HEK293 (cell line): ENCODE measurements around the gene ADM.
A peak's percentile ranks its signal among the peaks of the same experiment; 100 is the strongest.

Experiments
- CTCF ChIP-seq: fragments of 450-650 bp; formaldehyde crosslinking; IDR thresholded peaks from 2 replicates; pipeline ENCODE4 v1.5.1; 2016; ENCODE audit warnings: missing biosample characterization, missing genetic modification characterization
- GLIS1 ChIP-seq: fragments of 450-650 bp; formaldehyde crosslinking; IDR thresholded peaks from 2 replicates; pipeline ENCODE4 v1.5.1; 2016; ENCODE audit warnings: missing biosample characterization, missing genetic modification characterization
- GLIS2 ChIP-seq: fragments of 450-650 bp; formaldehyde crosslinking; IDR thresholded peaks from 2 replicates; pipeline ENCODE4 v1.5.1; 2016; ENCODE audit warnings: missing biosample characterization, missing genetic modification characterization
- HOXA7 ChIP-seq: sonication (generic); formaldehyde crosslinking; IDR thresholded peaks from 2 replicates; pipeline ENCODE4 v1.8.1; 2022; ENCODE audit warnings: missing genetic modification reagents, borderline replicate concordance
- KLF10 ChIP-seq: fragments of 450-650 bp; IDR thresholded peaks from 2 replicates; pipeline ENCODE4 v1.5.1; 2018; ENCODE audit warnings: missing biosample characterization, mild to moderate bottlenecking, missing genetic modification characterization
- KLF16 ChIP-seq: fragments of 450-650 bp; formaldehyde crosslinking; IDR thresholded peaks from 2 replicates; pipeline ENCODE4 v1.5.1; 2017; ENCODE audit warnings: missing biosample characterization, missing genetic modification characterization
- YY1 ChIP-seq: fragments of 450-650 bp; formaldehyde crosslinking; IDR thresholded peaks from 2 replicates; pipeline ENCODE4 v1.5.1; 2018; ENCODE audit warnings: missing biosample characterization, missing genetic modification characterization
- ZBTB21 ChIP-seq: fragments of 450-650 bp; formaldehyde crosslinking; IDR thresholded peaks from 2 replicates; pipeline ENCODE4 v1.5.1; 2017; ENCODE audit warnings: missing biosample characterization, missing genetic modification characterization
- ZFP69B ChIP-seq: fragments of 450-650 bp; formaldehyde crosslinking; IDR thresholded peaks from 2 replicates; pipeline ENCODE4 v1.5.1; 2016; ENCODE audit warnings: missing biosample characterization, missing genetic modification characterization
- ZNF169 ChIP-seq: fragments of 450-650 bp; formaldehyde crosslinking; IDR thresholded peaks from 2 replicates; pipeline ENCODE4 v1.5.1; 2016; ENCODE audit warnings: missing biosample characterization, missing genetic modification characterization
- ZNF354C ChIP-seq: fragments of 450-650 bp; formaldehyde crosslinking; IDR thresholded peaks from 2 replicates; pipeline ENCODE4 v1.5.1; 2016; ENCODE audit warnings: missing biosample characterization, missing genetic modification characterization, low read depth, borderline replicate concordance
- ZNF514 ChIP-seq: fragments of 450-650 bp; formaldehyde crosslinking; IDR thresholded peaks from 2 replicates; pipeline ENCODE4 v1.5.1; 2016; ENCODE audit warnings: missing biosample characterization, missing genetic modification characterization
- ZNF544 ChIP-seq: fragments of 450-650 bp; formaldehyde crosslinking; IDR thresholded peaks from 2 replicates; pipeline ENCODE4 v1.5.0; 2017; ENCODE audit warnings: missing biosample characterization, missing genetic modification characterization
- ZNF645 ChIP-seq: fragments of 450-650 bp; formaldehyde crosslinking; IDR thresholded peaks from 2 replicates; pipeline ENCODE4; 2016; ENCODE audit warnings: missing biosample characterization, missing genetic modification characterization
- ZNF776 ChIP-seq: fragments of 450-650 bp; formaldehyde crosslinking; IDR thresholded peaks from 2 replicates; pipeline ENCODE4 v1.5.0; 2017; ENCODE audit warnings: missing biosample characterization, missing genetic modification characterization, borderline replicate concordance
- TF ChIP-seq, protein P1 (sequence below): fragments of 450-650 bp; formaldehyde crosslinking; IDR thresholded peaks from 2 replicates; pipeline ENCODE4 v1.5.1; 2016; ENCODE audit warnings: missing biosample characterization, missing genetic modification characterization, low read depth
- TF ChIP-seq, protein P2 (sequence below): fragments of 450-650 bp; formaldehyde crosslinking; IDR thresholded peaks from 2 replicates; pipeline ENCODE4 v1.5.1; 2017; ENCODE audit warnings: missing biosample characterization, missing genetic modification characterization
- TF ChIP-seq, protein P3 (sequence below): fragments of 450-650 bp; formaldehyde crosslinking; IDR thresholded peaks from 2 replicates; pipeline ENCODE4 v1.5.1; 2016; ENCODE audit warnings: missing biosample characterization, missing genetic modification characterization, borderline replicate concordance
- TF ChIP-seq, protein P4 (sequence below): fragments of 450-650 bp; IDR thresholded peaks from 2 replicates; pipeline ENCODE4 v1.5.1; 2018; ENCODE audit warnings: missing biosample characterization, mild to moderate bottlenecking, missing genetic modification characterization
- TF ChIP-seq, protein P5 (sequence below): fragments of 450-650 bp; formaldehyde crosslinking; IDR thresholded peaks from 2 replicates; pipeline ENCODE4 v1.5.1; 2016; ENCODE audit warnings: missing biosample characterization, missing genetic modification characterization
- TF ChIP-seq, protein P6 (sequence below): fragments of 450-650 bp; formaldehyde crosslinking; IDR thresholded peaks from 2 replicates; pipeline ENCODE4 v1.5.1; 2016; ENCODE audit warnings: missing biosample characterization, missing genetic modification characterization

Gene ADM

DNA sequence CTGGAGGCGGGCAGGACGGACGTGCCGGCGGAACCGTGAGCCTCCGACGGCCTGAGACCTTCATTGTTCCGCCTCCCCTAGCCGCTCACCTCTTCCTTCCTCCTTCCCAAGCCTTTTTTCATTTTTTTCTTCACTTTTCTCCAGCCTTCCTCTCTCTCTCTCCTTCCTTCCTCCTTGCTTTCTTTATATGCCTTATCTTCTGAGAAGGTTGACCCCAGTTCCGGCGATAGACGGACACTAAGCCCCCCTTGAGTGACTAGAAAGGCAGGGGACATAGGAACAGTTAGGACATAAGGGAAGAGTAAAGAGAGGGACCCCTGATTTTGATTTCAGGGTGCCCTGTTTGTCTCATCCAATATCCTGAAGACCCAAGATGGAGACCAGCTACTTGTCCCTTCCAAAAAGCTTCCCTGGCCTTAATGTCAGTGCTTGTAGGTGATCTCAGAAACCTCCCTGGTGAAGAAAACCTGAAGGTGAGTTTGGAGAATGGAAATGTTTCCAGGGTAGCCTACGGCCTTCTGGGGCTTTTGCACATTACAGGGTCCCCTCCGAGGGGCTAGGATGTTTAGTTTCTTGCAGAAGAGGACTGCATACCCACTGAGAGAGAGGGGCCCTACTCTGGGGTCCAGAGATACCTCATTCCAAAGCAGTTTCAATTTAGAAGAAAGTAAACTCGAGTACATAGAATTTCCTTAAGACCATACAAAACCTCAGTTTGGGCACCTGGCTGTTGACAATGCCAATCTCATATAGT lies 3.5 kb downstream of the ADM start (continued):
- TF ChIP-seq ZNF354C (tag by site-specific recombination) (no peak), YY1 (0 out of 2 replicates have a peak, but pooled peaks have one; percentile 3), ZBTB21 (tag by site-specific recombination) (0 out of 2 replicates have a peak, but pooled peaks have one; percentile 2), HOXA7 (no peak), ZFP69B (tag by site-specific recombination) (no peak), KLF10 (tag by site-specific recombination) (no peak), ZNF544 (tag by site-specific recombination) (no peak), ZNF169 (tag by site-specific recombination) (no peak), CTCF (tag by site-specific recombination) (peak; percentile 38; the same call in 1 of the 2 replicates), GLIS1 (tag by site-specific recombination) (no peak), ZNF776 (no peak), GLIS2 (tag by site-specific recombination) (no peak), KLF16 (tag by site-specific recombination) (no peak; the same call in 1 of the 2 replicates), ZNF645 (tag by site-specific recombination) (no peak), ZNF514 (no peak)
- TF ChIP-seq, protein P1, sequence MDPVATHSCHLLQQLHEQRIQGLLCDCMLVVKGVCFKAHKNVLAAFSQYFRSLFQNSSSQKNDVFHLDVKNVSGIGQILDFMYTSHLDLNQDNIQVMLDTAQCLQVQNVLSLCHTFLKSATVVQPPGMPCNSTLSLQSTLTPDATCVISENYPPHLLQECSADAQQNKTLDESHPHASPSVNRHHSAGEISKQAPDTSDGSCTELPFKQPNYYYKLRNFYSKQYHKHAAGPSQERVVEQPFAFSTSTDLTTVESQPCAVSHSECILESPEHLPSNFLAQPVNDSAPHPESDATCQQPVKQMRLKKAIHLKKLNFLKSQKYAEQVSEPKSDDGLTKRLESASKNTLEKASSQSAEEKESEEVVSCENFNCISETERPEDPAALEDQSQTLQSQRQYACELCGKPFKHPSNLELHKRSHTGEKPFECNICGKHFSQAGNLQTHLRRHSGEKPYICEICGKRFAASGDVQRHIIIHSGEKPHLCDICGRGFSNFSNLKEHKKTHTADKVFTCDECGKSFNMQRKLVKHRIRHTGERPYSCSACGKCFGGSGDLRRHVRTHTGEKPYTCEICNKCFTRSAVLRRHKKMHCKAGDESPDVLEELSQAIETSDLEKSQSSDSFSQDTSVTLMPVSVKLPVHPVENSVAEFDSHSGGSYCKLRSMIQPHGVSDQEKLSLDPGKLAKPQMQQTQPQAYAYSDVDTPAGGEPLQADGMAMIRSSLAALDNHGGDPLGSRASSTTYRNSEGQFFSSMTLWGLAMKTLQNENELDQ (tag by site-specific recombination) = no peak
- TF ChIP-seq, protein P2, sequence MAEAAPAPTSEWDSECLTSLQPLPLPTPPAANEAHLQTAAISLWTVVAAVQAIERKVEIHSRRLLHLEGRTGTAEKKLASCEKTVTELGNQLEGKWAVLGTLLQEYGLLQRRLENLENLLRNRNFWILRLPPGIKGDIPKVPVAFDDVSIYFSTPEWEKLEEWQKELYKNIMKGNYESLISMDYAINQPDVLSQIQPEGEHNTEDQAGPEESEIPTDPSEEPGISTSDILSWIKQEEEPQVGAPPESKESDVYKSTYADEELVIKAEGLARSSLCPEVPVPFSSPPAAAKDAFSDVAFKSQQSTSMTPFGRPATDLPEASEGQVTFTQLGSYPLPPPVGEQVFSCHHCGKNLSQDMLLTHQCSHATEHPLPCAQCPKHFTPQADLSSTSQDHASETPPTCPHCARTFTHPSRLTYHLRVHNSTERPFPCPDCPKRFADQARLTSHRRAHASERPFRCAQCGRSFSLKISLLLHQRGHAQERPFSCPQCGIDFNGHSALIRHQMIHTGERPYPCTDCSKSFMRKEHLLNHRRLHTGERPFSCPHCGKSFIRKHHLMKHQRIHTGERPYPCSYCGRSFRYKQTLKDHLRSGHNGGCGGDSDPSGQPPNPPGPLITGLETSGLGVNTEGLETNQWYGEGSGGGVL (tag by site-specific recombination) = 0 out of 2 replicates have a peak, but pooled peaks have one; percentile 6
- TF ChIP-seq, protein P3, sequence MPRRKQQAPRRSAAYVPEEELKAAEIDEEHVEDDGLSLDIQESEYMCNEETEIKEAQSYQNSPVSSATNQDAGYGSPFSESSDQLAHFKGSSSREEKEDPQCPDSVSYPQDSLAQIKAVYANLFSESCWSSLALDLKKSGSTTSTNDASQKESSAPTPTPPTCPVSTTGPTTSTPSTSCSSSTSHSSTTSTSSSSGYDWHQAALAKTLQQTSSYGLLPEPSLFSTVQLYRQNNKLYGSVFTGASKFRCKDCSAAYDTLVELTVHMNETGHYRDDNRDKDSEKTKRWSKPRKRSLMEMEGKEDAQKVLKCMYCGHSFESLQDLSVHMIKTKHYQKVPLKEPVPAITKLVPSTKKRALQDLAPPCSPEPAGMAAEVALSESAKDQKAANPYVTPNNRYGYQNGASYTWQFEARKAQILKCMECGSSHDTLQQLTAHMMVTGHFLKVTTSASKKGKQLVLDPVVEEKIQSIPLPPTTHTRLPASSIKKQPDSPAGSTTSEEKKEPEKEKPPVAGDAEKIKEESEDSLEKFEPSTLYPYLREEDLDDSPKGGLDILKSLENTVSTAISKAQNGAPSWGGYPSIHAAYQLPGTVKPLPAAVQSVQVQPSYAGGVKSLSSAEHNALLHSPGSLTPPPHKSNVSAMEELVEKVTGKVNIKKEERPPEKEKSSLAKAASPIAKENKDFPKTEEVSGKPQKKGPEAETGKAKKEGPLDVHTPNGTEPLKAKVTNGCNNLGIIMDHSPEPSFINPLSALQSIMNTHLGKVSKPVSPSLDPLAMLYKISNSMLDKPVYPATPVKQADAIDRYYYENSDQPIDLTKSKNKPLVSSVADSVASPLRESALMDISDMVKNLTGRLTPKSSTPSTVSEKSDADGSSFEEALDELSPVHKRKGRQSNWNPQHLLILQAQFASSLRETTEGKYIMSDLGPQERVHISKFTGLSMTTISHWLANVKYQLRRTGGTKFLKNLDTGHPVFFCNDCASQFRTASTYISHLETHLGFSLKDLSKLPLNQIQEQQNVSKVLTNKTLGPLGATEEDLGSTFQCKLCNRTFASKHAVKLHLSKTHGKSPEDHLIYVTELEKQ = no peak
- TF ChIP-seq, protein P4, sequence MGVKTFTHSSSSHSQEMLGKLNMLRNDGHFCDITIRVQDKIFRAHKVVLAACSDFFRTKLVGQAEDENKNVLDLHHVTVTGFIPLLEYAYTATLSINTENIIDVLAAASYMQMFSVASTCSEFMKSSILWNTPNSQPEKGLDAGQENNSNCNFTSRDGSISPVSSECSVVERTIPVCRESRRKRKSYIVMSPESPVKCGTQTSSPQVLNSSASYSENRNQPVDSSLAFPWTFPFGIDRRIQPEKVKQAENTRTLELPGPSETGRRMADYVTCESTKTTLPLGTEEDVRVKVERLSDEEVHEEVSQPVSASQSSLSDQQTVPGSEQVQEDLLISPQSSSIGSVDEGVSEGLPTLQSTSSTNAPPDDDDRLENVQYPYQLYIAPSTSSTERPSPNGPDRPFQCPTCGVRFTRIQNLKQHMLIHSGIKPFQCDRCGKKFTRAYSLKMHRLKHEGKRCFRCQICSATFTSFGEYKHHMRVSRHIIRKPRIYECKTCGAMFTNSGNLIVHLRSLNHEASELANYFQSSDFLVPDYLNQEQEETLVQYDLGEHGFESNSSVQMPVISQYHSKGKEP (tag by site-specific recombination) = no peak
- TF ChIP-seq, protein P5, sequence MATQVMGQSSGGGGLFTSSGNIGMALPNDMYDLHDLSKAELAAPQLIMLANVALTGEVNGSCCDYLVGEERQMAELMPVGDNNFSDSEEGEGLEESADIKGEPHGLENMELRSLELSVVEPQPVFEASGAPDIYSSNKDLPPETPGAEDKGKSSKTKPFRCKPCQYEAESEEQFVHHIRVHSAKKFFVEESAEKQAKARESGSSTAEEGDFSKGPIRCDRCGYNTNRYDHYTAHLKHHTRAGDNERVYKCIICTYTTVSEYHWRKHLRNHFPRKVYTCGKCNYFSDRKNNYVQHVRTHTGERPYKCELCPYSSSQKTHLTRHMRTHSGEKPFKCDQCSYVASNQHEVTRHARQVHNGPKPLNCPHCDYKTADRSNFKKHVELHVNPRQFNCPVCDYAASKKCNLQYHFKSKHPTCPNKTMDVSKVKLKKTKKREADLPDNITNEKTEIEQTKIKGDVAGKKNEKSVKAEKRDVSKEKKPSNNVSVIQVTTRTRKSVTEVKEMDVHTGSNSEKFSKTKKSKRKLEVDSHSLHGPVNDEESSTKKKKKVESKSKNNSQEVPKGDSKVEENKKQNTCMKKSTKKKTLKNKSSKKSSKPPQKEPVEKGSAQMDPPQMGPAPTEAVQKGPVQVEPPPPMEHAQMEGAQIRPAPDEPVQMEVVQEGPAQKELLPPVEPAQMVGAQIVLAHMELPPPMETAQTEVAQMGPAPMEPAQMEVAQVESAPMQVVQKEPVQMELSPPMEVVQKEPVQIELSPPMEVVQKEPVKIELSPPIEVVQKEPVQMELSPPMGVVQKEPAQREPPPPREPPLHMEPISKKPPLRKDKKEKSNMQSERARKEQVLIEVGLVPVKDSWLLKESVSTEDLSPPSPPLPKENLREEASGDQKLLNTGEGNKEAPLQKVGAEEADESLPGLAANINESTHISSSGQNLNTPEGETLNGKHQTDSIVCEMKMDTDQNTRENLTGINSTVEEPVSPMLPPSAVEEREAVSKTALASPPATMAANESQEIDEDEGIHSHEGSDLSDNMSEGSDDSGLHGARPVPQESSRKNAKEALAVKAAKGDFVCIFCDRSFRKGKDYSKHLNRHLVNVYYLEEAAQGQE (tag by site-specific recombination) = no peak; the same call in 1 of the 2 replicates
- TF ChIP-seq, protein P6, sequence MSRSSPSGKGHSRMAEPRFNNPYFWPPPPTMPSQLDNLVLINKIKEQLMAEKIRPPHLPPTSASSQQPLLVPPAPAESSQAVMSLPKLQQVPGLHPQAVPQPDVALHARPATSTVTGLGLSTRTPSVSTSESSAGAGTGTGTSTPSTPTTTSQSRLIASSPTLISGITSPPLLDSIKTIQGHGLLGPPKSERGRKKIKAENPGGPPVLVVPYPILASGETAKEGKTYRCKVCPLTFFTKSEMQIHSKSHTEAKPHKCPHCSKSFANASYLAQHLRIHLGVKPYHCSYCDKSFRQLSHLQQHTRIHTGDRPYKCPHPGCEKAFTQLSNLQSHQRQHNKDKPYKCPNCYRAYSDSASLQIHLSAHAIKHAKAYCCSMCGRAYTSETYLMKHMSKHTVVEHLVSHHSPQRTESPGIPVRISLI (tag by site-specific recombination) = no peak
